GM23338 (cell line): Measurements from ENCODE around the gene NLGN1. TPM values are rescaled to one million over a fixed set of nuclear protein-coding genes. Genes with fewer than 3 reads are reported as not detected.

Source experiments
- ATAC-seq: fragments of 200-7000 bp; cut with Tn5 transposase; 3 replicates; pipeline ENCODE4 v1.9.1; 2020
- DNase-seq: peaks from one replicate; pipeline ENCODE4 v3.0.0-alpha.2; 2015; ENCODE audit warnings: low spot score
- H2AFZ ChIP-seq: fragments of 200-600 bp; sonication (generic); 2 replicates; pipeline ENCODE4 v1.8.0; 2016; ENCODE audit warnings: antibody characterized with exemption, mild to moderate bottlenecking, moderate library complexity
- H3F3A ChIP-seq: fragments of 200-600 bp; sonication (generic); replicated peaks from 2 replicates; pipeline ENCODE4 v1.8.0; 2017; ENCODE audit warnings: antibody characterized with exemption, mixed run types, low read depth
- H3K27ac ChIP-seq: fragments of 200-600 bp; sonication (generic); 2 replicates; pipeline ENCODE4 v1.6.1; 2016; ENCODE audit warnings: low read depth
- H3K27me3 ChIP-seq: fragments of 200-600 bp; sonication (generic); 2 replicates; pipeline ENCODE4 v1.8.0; 2016; ENCODE audit warnings: mild to moderate bottlenecking, mixed run types, moderate library complexity; ENCODE audit not compliant: insufficient read depth
- H3K36me3 ChIP-seq: fragments of 200-600 bp; sonication (generic); 2 replicates; pipeline ENCODE4 v1.8.0; 2016; ENCODE audit warnings: mild to moderate bottlenecking; ENCODE audit not compliant: insufficient read depth
- H3K4me1 ChIP-seq: fragments of 200-600 bp; sonication (generic); 2 replicates; pipeline ENCODE4 v1.8.0; 2016; ENCODE audit warnings: mild to moderate bottlenecking, moderate library complexity; ENCODE audit not compliant: insufficient read depth
- H3K4me2 ChIP-seq: fragments of 200-600 bp; sonication (generic); 2 replicates; pipeline ENCODE4 v1.7.1; 2017; ENCODE audit warnings: mixed run types
- H3K4me3 ChIP-seq: fragments of 200-600 bp; sonication (generic); 2 replicates; pipeline ENCODE4 v1.6.1; 2016; ENCODE audit warnings: mixed run types
- H3K79me2 ChIP-seq: fragments of 200-600 bp; sonication (generic); replicated peaks from 2 replicates; pipeline ENCODE4 v1.8.0; 2017; ENCODE audit warnings: mild to moderate bottlenecking; ENCODE audit not compliant: insufficient read depth
- H3K9me2 ChIP-seq: fragments of 200-600 bp; sonication (generic); 2 replicates; pipeline ENCODE4 v1.8.0; 2017; ENCODE audit not compliant: insufficient read depth
- H4K20me1 ChIP-seq: fragments of 200-600 bp; sonication (generic); replicated peaks from 2 replicates; pipeline ENCODE4 v1.8.0; 2017; ENCODE audit warnings: mild to moderate bottlenecking; ENCODE audit not compliant: insufficient read depth
- H3K27ac Mint-ChIP-seq: 2 replicates; pipeline ENCODE4 v1.8.0; 2020; ENCODE audit warnings: inconsistent platforms, mild to moderate bottlenecking, moderate library complexity, mixed read lengths
- H3K27me3 Mint-ChIP-seq: 3 replicates; pipeline ENCODE4 v1.8.0; 2022; ENCODE audit warnings: low read depth, mild to moderate bottlenecking, moderate library complexity, mixed read lengths, inconsistent platforms; ENCODE audit not compliant: insufficient read depth, poor library complexity
- H3K36me3 Mint-ChIP-seq: 3 replicates; pipeline ENCODE4 v1.8.0; 2021; ENCODE audit warnings: low read depth, mild to moderate bottlenecking, inconsistent platforms, moderate library complexity, mixed read lengths
- H3K4me1 Mint-ChIP-seq: 3 replicates; pipeline ENCODE4 v1.8.0; 2020; ENCODE audit warnings: mild to moderate bottlenecking, inconsistent platforms, mixed read lengths
- H3K4me3 Mint-ChIP-seq: 3 replicates; pipeline ENCODE4 v1.8.0; 2021; ENCODE audit warnings: moderate library complexity, mild to moderate bottlenecking, inconsistent platforms, mixed read lengths
- H3K9me3 Mint-ChIP-seq: 3 replicates; pipeline ENCODE4 v1.8.0; 2020; ENCODE audit warnings: moderate library complexity, mild to moderate bottlenecking, inconsistent platforms, mixed read lengths
- EZH2 ChIP-seq: fragments of 200-600 bp; sonication (generic); IDR thresholded peaks from one replicate; pipeline ENCODE4 v1.8.0; 2017; ENCODE audit warnings: antibody characterized with exemption, mild to moderate bottlenecking, low read depth; ENCODE audit not compliant: unreplicated experiment
- EZH2phosphoT487 ChIP-seq: fragments of 200-600 bp; sonication (generic); IDR thresholded peaks from one replicate; pipeline ENCODE4 v1.8.1; 2018; ENCODE audit warnings: antibody characterized with exemption; ENCODE audit not compliant: unreplicated experiment
- NANOG ChIP-seq: IDR thresholded peaks from 2 replicates; pipeline ENCODE4 v1.6.1; 2016; ENCODE audit warnings: antibody characterized with exemption, borderline replicate concordance
- POLR2AphosphoS5 ChIP-seq: IDR thresholded peaks from 2 replicates; pipeline ENCODE4 v1.6.1; 2016; ENCODE audit warnings: antibody characterized with exemption, low read depth
- STAT1 ChIP-seq: IDR thresholded peaks from one replicate; pipeline ENCODE4 v1.6.1; 2016; ENCODE audit warnings: antibody characterized with exemption; ENCODE audit not compliant: unreplicated experiment
- polyA plus RNA-seq: library from polyadenylated mRNA; unstranded; fragments of >200 nt; fragmentation: Nextera tagmentation; extraction: Ambion mirVana; gene quantifications from 2 replicates; pipeline ENCODE4 v1.2.1, GENCODE V29; 2016
- total RNA-seq: library from RNA; depleted of rRNA; stranded (reverse); fragments of >200 nt; shearing (Covaris generic); gene quantifications from 2 replicates; pipeline ENCODE4 v1.2.3, GENCODE V29; 2014
- TF ChIP-seq, protein P1 (sequence below): fragments of 250-450 bp; sonication (Bioruptor Pico); IDR thresholded peaks from 2 replicates; pipeline ENCODE4 v1.5.0; 2020; ENCODE audit warnings: mild to moderate bottlenecking, moderate library complexity
- TF ChIP-seq, protein P2 (sequence below): IDR thresholded peaks from one replicate; pipeline ENCODE4 v1.6.1; 2018; ENCODE audit warnings: antibody characterized with exemption; ENCODE audit not compliant: unreplicated experiment
- TF ChIP-seq, protein P3 (sequence below): IDR thresholded peaks from 2 replicates; pipeline ENCODE4 v1.6.1; 2016; ENCODE audit warnings: antibody characterized with exemption

The NLGN1 gene
- total and polyA plus RNA-seq, 2 experiments from 2014 or later = 6.5 to 18.6 TPM

DNA sequence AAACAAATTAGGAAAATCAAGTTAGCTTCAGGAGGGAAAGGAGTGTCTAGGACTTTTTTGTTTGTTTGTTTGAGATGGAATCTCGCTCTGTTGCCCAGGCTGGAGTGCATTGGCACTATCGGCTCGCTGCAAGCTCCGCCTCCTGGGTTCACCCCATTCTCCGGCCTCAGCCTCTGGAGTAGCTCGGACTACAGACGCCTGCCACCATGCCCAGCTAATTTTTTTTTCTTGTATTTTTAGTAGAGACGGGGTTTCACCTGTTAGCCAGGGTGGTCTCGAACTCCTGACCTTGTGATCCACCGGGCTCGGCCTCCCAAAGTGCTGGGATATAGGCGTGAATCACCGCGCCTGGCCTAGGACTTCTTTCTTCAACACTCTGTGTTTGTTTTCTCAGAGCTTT is 171.1 kb downstream of the NLGN1 start:
- H3K4me1 Mint-ChIP-seq = peaks cover 7% of the 10 kb centered on the region; the same call in 2 of the 3 replicates
- no peaks in the 10 kb centered on the region for H3K27me3 ChIP-seq
- H3K27ac Mint-ChIP-seq = no peak overlapping the region
- H3K4me2 ChIP-seq = no peak overlapping the region
- TF ChIP-seq EZH2phosphoT487 (no peak), EZH2 (no peak)
- no peaks in the 10 kb centered on the region for H3K9me2 ChIP-seq
- H3K4me1 ChIP-seq = peaks cover 7% of the 10 kb centered on the region; the same call in 1 of the 2 replicates
- H3F3A ChIP-seq = no peaks in the 10 kb centered on the region
- H3K4me3 ChIP-seq = no peak overlapping the region
- no peaks in the 10 kb centered on the region for H3K9me3 Mint-ChIP-seq
- no peak for ATAC-seq
- no peak overlapping the region for H3K27ac ChIP-seq
- DNase-seq = no peak
- H2AFZ ChIP-seq = no peak overlapping the region
- no peaks in the 10 kb centered on the region for H4K20me1 ChIP-seq
- H3K36me3 ChIP-seq = no peaks in the 10 kb centered on the region
- no peak overlapping the region for H3K4me3 Mint-ChIP-seq
- no peaks in the 10 kb centered on the region for H3K79me2 ChIP-seq
- no peaks in the 10 kb centered on the region for H3K36me3 Mint-ChIP-seq
- peaks cover 5% of the 10 kb centered on the region for H3K27me3 Mint-ChIP-seq

DNA sequence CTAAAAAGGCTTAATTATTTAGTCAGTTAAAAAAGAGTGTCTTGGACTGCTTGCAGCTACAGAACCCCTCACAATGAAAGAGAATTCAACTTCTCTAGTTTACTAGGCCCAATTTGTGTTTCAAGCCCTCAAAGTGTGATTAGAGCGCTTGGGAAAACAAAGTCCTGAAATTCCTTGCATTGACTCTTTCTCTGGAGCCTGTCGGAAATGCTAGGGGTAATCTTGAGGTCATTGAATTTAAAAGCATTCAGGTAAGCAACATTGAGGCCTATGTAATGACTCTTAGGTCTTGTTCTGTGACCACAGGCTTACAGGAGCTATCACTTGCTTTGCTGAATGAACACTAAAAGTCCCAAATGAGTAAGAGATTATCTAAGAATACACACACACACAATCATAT is 186.0 kb downstream of the NLGN1 start:
- no peak overlapping the region for H3K4me3 Mint-ChIP-seq
- H3K36me3 Mint-ChIP-seq = no peaks in the 10 kb centered on the region; the same call in 2 of the 3 replicates
- H3K27ac Mint-ChIP-seq = no peak overlapping the region
- peaks cover 5% of the 10 kb centered on the region for H3K27me3 ChIP-seq
- H3F3A ChIP-seq = no peaks in the 10 kb centered on the region
- no peaks in the 10 kb centered on the region for H4K20me1 ChIP-seq
- peaks cover 9% of the 10 kb centered on the region for H3K27me3 Mint-ChIP-seq
- DNase-seq = peak; percentile 84
- no peak overlapping the region for H2AFZ ChIP-seq
- peak; percentile 49 for ATAC-seq
- H3K4me1 Mint-ChIP-seq = peaks cover 28% of the 10 kb centered on the region
- H3K9me3 Mint-ChIP-seq = no peaks in the 10 kb centered on the region
- H3K36me3 ChIP-seq = no peaks in the 10 kb centered on the region
- no peaks in the 10 kb centered on the region for H3K9me2 ChIP-seq
- H3K79me2 ChIP-seq = no peaks in the 10 kb centered on the region
- H3K4me3 ChIP-seq = peak overlapping the region; percentile 8; the same call in 1 of the 2 replicates
- TF ChIP-seq, protein P1, sequence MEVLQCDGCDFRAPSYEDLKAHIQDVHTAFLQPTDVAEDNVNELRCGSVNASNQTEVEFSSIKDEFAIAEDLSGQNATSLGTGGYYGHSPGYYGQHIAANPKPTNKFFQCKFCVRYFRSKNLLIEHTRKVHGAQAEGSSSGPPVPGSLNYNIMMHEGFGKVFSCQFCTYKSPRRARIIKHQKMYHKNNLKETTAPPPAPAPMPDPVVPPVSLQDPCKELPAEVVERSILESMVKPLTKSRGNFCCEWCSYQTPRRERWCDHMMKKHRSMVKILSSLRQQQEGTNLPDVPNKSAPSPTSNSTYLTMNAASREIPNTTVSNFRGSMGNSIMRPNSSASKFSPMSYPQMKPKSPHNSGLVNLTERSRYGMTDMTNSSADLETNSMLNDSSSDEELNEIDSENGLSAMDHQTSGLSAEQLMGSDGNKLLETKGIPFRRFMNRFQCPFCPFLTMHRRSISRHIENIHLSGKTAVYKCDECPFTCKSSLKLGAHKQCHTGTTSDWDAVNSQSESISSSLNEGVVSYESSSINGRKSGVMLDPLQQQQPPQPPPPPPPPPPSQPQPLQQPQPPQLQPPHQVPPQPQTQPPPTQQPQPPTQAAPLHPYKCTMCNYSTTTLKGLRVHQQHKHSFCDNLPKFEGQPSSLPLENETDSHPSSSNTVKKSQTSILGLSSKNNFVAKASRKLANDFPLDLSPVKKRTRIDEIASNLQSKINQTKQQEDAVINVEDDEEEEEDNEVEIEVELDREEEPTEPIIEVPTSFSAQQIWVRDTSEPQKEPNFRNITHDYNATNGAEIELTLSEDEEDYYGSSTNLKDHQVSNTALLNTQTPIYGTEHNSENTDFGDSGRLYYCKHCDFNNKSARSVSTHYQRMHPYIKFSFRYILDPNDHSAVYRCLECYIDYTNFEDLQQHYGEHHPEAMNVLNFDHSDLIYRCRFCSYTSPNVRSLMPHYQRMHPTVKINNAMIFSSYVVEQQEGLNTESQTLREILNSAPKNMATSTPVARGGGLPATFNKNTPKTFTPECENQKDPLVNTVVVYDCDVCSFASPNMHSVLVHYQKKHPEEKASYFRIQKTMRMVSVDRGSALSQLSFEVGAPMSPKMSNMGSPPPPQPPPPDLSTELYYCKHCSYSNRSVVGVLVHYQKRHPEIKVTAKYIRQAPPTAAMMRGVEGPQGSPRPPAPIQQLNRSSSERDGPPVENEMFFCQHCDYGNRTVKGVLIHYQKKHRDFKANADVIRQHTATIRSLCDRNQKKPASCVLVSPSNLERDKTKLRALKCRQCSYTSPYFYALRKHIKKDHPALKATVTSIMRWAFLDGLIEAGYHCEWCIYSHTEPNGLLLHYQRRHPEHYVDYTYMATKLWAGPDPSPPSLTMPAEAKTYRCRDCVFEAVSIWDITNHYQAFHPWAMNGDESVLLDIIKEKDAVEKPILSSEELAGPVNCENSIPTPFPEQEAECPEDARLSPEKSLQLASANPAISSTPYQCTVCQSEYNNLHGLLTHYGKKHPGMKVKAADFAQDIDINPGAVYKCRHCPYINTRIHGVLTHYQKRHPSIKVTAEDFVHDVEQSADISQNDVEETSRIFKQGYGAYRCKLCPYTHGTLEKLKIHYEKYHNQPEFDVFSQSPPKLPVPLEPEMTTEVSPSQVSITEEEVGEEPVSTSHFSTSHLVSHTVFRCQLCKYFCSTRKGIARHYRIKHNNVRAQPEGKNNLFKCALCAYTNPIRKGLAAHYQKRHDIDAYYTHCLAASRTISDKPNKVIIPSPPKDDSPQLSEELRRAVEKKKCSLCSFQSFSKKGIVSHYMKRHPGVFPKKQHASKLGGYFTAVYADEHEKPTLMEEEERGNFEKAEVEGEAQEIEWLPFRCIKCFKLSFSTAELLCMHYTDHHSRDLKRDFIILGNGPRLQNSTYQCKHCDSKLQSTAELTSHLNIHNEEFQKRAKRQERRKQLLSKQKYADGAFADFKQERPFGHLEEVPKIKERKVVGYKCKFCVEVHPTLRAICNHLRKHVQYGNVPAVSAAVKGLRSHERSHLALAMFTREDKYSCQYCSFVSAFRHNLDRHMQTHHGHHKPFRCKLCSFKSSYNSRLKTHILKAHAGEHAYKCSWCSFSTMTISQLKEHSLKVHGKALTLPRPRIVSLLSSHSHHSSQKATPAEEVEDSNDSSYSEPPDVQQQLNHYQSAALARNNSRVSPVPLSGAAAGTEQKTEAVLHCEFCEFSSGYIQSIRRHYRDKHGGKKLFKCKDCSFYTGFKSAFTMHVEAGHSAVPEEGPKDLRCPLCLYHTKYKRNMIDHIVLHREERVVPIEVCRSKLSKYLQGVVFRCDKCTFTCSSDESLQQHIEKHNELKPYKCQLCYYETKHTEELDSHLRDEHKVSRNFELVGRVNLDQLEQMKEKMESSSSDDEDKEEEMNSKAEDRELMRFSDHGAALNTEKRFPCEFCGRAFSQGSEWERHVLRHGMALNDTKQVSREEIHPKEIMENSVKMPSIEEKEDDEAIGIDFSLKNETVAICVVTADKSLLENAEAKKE = 0 out of 2 replicates have a peak, but pooled peaks have one; percentile 18
- TF ChIP-seq POLR2AphosphoS5 (0 out of 2 replicates have a peak, but pooled peaks have one; percentile 22), STAT1 (no peak), NANOG (peak; percentile 62; the same call in 1 of the 2 replicates)
- TF ChIP-seq, protein P2, sequence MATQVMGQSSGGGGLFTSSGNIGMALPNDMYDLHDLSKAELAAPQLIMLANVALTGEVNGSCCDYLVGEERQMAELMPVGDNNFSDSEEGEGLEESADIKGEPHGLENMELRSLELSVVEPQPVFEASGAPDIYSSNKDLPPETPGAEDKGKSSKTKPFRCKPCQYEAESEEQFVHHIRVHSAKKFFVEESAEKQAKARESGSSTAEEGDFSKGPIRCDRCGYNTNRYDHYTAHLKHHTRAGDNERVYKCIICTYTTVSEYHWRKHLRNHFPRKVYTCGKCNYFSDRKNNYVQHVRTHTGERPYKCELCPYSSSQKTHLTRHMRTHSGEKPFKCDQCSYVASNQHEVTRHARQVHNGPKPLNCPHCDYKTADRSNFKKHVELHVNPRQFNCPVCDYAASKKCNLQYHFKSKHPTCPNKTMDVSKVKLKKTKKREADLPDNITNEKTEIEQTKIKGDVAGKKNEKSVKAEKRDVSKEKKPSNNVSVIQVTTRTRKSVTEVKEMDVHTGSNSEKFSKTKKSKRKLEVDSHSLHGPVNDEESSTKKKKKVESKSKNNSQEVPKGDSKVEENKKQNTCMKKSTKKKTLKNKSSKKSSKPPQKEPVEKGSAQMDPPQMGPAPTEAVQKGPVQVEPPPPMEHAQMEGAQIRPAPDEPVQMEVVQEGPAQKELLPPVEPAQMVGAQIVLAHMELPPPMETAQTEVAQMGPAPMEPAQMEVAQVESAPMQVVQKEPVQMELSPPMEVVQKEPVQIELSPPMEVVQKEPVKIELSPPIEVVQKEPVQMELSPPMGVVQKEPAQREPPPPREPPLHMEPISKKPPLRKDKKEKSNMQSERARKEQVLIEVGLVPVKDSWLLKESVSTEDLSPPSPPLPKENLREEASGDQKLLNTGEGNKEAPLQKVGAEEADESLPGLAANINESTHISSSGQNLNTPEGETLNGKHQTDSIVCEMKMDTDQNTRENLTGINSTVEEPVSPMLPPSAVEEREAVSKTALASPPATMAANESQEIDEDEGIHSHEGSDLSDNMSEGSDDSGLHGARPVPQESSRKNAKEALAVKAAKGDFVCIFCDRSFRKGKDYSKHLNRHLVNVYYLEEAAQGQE = no peak
- TF ChIP-seq, protein P3, sequence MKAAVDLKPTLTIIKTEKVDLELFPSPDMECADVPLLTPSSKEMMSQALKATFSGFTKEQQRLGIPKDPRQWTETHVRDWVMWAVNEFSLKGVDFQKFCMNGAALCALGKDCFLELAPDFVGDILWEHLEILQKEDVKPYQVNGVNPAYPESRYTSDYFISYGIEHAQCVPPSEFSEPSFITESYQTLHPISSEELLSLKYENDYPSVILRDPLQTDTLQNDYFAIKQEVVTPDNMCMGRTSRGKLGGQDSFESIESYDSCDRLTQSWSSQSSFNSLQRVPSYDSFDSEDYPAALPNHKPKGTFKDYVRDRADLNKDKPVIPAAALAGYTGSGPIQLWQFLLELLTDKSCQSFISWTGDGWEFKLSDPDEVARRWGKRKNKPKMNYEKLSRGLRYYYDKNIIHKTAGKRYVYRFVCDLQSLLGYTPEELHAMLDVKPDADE = no peak
- peaks cover 29% of the 10 kb centered on the region for H3K4me1 ChIP-seq
- peak overlapping the region; percentile 79 for H3K4me2 ChIP-seq
- H3K27ac ChIP-seq = no peak overlapping the region
